GM12872 (cell line): ENCODE data around the gene CTNND2.

Source experiments
- TF ChIP-seq, protein P1 (sequence below): IDR thresholded peaks from 3 replicates; pipeline ENCODE4 v1.5.1; 2011; ENCODE audit warnings: low read depth, mild to moderate bottlenecking, low read length, moderate library complexity; ENCODE audit not compliant: insufficient read depth

Gene CTNND2

DNA sequence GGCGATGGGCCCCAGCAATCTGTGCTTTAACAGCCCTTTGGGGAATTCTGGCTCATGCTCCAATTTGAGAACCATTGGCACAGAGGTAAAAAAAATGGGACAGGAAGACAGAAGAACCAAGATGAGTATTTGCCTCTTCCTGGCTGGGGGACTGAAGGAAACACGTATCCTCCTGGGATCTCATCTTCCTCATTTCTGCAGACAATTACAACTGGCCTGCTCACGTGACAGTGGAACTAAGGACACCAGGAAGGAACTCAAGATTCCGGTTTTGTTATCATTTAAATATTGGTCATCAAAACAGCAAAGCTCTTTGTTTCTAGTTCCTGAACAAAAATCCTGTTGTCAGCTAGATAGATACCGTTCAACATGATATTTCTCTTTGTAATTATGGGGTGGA, 927.2 kb downstream of the CTNND2 start:
- TF ChIP-seq, protein P1, sequence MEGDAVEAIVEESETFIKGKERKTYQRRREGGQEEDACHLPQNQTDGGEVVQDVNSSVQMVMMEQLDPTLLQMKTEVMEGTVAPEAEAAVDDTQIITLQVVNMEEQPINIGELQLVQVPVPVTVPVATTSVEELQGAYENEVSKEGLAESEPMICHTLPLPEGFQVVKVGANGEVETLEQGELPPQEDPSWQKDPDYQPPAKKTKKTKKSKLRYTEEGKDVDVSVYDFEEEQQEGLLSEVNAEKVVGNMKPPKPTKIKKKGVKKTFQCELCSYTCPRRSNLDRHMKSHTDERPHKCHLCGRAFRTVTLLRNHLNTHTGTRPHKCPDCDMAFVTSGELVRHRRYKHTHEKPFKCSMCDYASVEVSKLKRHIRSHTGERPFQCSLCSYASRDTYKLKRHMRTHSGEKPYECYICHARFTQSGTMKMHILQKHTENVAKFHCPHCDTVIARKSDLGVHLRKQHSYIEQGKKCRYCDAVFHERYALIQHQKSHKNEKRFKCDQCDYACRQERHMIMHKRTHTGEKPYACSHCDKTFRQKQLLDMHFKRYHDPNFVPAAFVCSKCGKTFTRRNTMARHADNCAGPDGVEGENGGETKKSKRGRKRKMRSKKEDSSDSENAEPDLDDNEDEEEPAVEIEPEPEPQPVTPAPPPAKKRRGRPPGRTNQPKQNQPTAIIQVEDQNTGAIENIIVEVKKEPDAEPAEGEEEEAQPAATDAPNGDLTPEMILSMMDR, result no peak

DNA sequence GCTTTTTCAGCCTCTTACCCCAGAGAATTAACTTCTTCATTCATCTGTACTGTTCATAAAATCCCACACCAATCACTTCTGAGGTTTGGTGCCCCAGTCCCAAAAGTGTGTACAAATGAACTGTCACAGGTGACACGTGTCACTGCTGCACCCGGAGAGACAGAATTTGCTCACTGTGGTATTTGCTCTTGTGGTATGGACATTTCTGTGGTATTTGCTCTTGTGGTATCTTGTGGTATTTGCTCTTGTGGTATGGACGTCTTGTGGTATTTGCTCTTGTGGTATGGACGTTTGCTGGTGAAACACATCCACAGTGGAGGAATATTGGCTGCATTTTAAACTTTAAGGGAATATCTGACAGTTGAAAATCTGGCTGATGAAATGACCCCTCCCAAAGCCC, 928.3 kb downstream of the CTNND2 start:
- TF ChIP-seq, protein P1, result no peak

DNA sequence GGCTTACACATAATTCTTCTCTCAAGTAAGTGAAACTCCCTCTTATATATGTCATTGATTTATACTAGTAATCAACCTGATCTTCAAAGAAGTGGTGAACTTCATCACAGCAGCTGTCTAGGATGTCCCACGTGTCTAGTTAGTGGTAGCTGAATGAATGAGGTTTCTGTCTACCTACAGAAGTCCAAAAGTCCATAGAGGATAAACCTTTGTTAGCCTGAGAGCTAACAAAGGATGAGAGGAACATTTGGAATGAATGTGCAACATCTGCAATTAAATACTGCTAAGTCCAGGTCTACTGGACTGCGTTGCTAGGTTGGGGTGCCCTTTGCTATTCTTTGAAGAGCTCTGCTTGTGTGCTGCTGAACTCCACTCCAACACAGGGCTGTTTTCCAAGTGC, 929.4 kb downstream of the CTNND2 start:
- TF ChIP-seq, protein P1, result no peak

DNA sequence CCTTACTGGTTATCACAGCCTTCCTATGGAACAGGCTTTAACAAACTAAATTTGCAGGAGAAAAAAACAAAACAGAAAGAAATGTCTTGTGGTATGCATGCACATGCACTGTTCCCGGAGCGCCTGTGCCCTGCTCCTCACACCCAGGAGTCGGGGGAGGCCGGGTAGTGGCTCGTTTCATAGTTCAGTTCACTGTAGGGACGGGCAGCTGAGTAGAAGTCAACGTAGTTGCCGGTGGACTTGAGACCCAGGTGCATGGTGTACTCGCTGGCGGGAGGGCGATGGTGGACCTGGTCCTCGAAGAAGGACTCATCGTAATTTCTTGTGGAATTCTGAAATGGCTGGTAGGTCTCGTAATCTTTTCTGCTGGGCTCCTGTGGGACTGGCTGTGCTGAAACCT, 930.9 kb downstream of the CTNND2 start:
- TF ChIP-seq, protein P1, result no peak

DNA sequence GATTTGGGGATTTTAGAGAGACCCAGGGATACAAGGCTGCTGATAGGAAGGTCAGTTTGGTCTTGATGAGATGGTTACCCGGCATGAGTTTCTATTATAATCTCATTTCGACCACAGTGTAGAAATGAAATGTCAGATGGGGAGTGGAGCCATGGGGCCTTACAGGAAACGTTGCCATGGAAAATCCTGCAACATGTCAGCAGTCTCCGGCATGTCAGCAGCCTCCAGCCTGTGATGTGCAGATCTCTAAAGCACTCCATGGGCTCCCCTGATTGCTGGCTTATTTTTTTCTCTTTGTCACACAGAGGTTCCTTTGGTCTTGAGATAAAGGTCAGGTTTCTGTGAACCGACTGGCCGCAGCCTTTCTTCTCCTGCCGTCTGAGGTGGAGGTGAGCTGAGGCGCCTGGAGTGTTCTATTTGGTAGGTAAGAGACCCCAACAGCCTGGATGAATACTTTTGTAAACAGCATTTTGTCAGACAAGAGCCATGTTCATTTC, 934.5 kb downstream of the CTNND2 start:
- TF ChIP-seq, protein P1, result no peak

DNA sequence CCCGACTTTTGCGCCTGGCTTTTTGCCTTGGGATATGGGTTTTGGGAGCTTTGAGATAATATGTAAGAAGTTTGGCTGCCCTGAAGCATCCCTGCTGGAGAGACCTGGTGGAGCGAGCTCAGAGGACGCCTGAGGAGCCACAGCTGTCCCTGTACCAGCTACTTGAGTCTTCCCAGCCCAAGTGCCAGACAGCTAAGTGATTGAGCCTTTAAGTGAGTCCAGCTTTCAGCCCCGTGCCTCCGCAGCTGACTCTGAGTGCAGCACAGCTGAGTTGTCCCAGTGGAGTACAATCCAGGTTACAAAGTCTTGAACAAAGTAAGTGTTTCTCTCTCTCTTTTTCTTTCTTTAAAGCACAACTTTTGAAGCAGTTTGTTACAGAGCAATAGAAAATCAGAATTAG, 939.4 kb downstream of the CTNND2 start:
- TF ChIP-seq, protein P1, result no peak

DNA sequence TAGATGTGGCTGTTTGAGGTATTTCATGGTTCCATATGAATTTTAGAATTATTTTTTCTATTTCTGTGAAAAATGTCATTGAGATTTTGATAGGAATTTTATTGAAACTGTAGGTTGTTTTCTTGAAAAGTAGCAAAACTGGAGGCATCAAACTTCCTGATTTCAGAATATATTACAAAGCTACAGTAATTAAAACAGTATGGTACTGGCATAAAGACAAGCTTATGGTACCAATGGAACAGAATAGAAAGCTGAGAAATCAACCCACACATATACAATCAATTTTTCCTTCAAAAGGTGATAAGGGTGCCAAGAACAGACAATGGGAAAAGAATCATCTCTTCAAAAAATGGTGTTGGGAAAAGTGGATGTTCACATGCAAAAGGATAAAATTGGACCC, 945.5 kb downstream of the CTNND2 start:
- TF ChIP-seq, protein P1, result no peak
